HG03060 (cell line): Measurements from ENCODE around the gene PSTK.

Experiments used
- ATAC-seq: cut with Tn5 transposase; IDR thresholded peaks from one replicate; pipeline ENCODE4 v1.9.1; 2021; ENCODE audit warnings: low read depth, moderate number of reproducible peaks; ENCODE audit not compliant: unreplicated experiment

Gene PSTK

DNA sequence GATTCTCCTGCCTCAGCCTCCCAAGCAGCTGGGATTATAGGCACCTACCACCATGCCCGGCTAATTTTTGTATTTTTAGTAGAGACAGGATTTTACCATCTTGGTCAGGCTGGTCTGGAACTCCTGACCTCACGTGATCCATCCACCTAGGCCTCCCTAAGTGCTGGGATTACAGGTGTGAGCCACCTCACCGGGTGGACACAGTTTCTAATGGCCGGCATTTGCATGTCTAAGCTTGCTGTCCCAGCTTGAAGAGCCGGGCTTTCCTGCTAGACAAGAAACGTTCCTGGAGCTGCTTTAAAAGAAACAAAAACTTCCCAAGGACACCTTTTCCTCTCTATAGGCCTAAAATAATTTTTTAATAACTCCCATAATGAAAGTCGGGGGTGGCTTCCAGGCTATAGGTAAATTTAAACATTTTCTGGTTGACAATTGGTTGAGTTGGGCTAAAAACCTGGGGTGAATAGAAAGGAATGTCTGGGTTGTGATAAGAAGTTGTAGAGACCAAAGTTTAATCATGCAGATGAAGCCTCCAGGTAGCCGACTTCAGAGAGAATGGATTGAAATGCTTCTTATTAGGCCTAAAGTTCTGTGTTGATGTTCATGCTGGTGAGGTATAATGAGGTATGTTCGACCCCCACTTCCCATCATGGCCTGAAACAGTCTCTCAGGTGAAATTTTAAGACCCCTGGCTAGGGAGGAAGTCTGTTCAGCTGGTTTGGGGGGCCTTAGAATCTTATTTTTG lies 37.4 kb downstream of the PSTK start:
- ATAC-seq, result no peak

DNA sequence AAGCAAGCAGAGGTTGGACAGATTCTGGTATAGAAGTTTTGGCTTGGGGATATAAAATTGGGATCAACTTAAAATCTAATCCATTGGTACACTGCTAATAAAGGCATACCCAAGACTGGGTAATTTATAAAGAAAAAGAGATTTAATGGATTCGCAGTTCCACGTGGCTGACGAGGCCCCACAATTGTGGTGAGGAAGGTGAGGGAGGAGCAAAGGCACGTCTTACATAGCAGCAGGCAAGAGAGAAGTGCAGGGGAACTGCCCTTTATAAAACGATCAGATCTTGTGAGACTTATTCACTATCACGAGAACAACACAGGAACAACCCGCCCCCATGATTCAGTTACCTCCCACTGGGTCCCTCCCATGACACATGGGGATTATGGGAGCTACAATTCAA lies 38.3 kb downstream of the PSTK start:
- no peak for ATAC-seq

GRCh38 chr10:123019264-123019663 lies 39.1 kb downstream of the PSTK start:
- no peak for ATAC-seq

GRCh38 chr10:123019941-123020703 lies 39.9 kb downstream of the PSTK start:
- no peak for ATAC-seq

GRCh38 chr10:123021517-123021916 lies 41.3 kb downstream of the PSTK start:
- ATAC-seq, result no peak

GRCh38 chr10:123024540-123024939 lies 44.3 kb downstream of the PSTK start:
- ATAC-seq, result no peak

DNA sequence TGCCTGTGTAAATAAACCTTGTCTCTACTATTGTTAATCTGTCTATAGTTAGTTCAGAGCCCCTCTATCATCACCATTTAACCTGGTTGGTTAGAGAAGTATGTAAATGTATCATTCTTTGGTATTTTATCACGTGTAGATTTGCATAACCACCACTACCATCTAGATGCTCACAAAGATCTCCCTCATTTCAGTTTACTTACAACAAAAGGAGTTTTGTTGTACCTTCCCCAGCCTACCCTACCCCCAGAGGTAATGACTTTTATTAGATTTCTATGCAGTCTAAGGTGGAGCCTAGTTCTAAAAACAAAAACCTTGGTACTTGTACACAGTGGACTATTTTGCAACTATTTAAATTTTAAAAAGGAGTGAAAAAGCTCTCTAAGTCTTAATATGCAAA lies 46.1 kb downstream of the PSTK start:
- no peak for ATAC-seq

DNA sequence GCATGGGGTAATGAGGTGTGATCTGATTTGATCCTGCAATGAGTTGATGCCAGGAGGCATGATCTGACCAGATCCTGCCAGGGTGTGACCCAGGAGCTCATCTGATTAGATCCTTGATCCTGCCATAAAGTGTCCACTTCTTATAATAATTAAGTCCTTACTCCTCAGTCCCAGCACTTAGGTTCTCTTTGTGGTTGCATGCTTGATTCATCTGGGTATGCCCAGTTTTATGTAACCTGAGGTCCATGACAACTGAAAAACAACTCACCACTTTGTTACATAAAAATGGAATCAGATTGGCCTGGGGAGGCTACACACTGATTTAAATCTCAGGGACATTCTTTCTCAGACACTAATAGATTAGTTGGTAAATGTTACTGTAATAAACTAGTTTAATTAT lies 47.7 kb downstream of the PSTK start:
- ATAC-seq, result no peak

- no peak for ATAC-seq
These were observed 50.9 kb downstream of the PSTK start for GRCh38 chr10:123031124-123031523.

GRCh38 chr10:123034332-123034731 lies 54.1 kb downstream of the PSTK start:
- ATAC-seq, result no peak

DNA sequence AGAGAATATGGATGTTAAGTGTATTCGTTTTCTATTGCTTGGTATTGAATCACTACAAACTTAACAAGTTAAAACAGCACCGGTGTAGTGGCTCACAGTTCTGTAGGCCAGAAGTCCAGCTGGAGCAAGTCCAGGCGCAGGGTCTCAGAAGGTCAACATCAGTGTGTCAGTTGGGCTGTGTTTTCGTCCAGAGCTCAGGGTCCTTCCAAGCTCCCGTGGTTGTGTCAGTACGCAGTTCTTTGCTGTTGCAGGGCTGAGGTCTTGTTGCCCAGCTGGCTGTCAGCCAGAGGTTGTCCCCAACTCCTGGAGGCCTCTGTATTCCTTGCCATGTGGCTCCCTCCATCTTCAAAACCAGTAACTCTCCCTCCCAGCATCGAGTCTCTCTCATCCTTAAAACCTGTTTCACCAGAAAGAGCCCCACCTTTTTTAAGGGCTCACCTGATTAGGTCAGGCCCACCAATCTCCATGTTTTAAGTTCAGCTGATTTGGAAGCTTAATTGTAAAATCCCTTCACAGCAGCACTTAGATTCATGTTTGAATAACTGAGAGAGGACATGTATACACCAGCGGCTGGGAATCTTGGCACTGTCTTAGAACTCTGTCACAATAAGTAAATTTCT lies 55.4 kb downstream of the PSTK start:
- ATAC-seq, result no peak

DNA sequence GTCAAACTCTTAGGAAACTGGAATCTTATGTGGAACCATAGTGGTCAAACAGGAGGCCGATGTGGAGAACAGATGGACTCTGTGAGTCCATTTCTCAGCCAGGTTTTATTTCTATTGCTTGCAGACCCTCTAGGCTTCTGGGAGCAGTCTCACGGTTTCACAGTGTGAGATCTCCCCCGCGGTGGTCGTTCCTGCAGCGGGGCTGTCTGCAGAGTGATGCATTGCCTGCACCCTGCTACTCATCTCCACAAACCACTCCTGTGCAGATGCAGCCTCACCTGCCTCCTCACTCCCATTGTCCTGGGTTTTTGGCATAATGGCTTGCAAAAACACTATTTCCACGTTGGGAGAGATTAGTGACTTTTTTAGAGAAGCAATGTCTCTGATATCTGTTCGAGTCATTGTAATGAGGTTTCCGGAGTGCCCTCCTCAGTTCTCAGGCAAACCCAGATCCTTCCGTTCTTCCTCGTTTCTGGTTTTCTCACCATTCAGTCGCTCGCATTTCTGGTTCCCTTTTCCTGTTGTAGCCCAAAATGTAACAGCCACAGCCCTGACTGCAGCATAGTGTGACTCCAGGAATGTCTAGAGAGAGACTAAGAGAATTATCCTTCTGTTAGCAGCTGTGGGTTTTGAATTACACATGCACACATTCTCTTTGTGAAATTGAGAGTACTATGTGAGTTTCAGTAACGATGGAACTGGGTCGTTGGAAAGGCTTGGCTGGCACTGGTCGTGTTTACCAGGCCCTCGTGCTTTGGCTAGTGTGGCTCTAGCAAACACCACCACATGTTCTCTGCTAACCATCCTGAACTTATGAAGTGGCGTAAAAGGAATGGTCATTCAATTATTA lies 58.8 kb downstream of the PSTK start:
- ATAC-seq, result no peak

DNA sequence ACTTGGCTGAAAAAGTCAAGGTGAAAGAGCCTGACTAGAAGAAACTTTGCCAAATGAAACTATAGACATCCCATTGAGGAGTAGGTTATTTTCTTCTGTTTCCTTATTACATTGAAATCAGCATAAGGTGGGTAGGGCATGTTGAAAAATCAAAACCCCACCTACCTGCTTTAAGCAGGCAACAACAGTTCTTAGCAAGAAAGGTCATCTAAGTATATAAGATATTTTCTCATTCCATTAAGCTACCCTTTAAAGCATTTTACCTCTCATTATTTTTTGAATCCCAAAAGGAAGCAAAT lies 59.4 kb downstream of the PSTK start:
- ATAC-seq, result no peak
